ENCODE data around the gene ADCYAP1R1.
"Not testable (repeated sequence)": the region's sequence is repeated elsewhere in the genome, so short reads cannot be mapped to it uniquely, and the experiment has no call there.

Gene ADCYAP1R1

DNA sequence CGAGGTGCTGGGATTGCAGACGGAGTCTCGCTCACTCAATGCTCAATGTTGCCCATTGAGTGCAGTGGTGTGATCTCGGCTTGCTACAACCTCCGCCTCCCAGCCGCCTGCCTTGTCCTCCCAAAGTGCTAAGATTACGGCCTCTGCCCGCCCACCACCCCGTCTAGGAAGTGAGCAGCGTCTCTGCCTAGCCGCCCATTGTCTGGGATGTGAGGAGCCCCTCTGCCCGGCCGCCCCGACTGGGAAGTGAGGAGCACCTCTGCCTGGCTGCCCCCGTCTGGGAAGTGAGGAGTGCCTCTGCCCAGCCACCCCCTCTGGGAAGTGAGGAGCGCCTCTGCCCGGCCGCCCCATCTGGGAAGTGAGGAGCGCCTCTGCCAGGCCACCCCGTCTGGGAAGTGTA, 101.2 kb downstream of the ADCYAP1R1 start:
- not testable (repeated sequence) for DNase-seq

DNA sequence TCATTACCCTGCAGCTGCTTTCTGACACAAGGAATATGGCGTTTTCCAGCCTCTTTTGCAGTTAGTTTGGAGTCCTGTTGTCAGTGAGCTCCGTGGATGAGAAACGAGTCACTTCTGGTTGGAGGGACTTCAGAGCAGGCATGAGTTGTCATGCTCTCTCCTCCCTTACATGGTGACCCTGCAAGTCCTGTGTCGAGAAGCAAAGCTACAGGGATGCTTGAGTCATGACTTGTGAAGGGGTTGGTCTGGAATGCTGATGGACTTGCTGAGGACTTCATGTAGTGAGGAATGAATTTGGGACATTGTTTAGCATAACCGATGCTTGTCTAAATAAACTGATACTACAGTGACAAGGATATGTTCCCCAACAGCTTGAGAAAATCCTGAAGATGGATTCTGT, 108.8 kb downstream of the ADCYAP1R1 start:
- no peak for DNase-seq

Data from NCI-H2107 (cell line).